NT2/D1 (cell line): ENCODE data around the gene IMP4.

ENCODE experiments used
- SUZ12 ChIP-seq: IDR thresholded peaks from 2 replicates; pipeline ENCODE4 v1.6.1; 2011; ENCODE audit not compliant: insufficient read length, insufficient read depth; ENCODE audit errors: extremely low read depth
- ZNF274 ChIP-seq: IDR thresholded peaks from 2 replicates; pipeline ENCODE4 v1.6.1; 2011; ENCODE audit warnings: mild to moderate bottlenecking, low read depth, low read length

GRCh38 chr2:130353291-130354138 is 10.8 kb downstream of the IMP4 start:
- no peak for TF ChIP-seq ZNF274
- no peak for TF ChIP-seq SUZ12
